Testis (tissue), 2 donors: ENCODE measurements around the gene MARCHF3.

Experiments
- POLR2A ChIP-seq: fragments of 450-650 bp; IDR thresholded peaks from one replicate; pipeline ENCODE4 v1.6.1; 2017; ENCODE audit warnings: antibody characterized with exemption, mild to moderate bottlenecking, moderate library complexity
- TF ChIP-seq, protein P1 (sequence below), 3 experiments: fragments of 450-650 bp in 2 of 3; fragments of 200-600 bp in 1 of 3; sonication (generic) in 1 of 3; IDR thresholded peaks; one replicate each; pipeline ENCODE4 v1.5.1; 2016 to 2019; ENCODE audit warnings: antibody characterized with exemption in 3 of 3, mild to moderate bottlenecking in 2 of 3, moderate library complexity in 1 of 3

DNA sequence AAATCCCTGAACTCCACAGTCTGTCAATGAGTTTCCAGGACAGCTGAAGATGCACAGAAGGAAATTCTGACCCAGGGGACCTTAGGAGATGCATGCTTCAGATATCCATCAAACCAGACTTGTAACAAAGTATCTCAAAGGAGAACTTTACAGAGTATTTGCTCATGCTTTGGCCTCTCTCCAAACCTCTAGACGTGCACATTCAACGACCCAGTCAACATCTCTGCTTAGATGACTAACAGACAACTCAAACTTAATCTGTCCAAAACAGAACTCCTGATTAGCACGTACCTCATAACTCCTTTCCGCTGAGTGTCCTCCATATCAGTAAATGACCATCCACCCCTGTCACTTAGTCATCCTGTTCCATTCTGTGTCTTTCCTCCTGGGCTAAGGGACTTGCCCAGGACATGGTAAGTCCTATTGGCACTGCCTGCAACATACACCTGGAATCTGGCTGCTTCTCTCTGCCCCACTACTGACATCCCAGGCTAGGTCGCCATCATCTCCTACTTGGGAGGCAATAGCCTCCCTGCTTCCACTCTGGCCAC lies 146.0 kb downstream of the MARCHF3 start:
- TF ChIP-seq, protein P1, sequence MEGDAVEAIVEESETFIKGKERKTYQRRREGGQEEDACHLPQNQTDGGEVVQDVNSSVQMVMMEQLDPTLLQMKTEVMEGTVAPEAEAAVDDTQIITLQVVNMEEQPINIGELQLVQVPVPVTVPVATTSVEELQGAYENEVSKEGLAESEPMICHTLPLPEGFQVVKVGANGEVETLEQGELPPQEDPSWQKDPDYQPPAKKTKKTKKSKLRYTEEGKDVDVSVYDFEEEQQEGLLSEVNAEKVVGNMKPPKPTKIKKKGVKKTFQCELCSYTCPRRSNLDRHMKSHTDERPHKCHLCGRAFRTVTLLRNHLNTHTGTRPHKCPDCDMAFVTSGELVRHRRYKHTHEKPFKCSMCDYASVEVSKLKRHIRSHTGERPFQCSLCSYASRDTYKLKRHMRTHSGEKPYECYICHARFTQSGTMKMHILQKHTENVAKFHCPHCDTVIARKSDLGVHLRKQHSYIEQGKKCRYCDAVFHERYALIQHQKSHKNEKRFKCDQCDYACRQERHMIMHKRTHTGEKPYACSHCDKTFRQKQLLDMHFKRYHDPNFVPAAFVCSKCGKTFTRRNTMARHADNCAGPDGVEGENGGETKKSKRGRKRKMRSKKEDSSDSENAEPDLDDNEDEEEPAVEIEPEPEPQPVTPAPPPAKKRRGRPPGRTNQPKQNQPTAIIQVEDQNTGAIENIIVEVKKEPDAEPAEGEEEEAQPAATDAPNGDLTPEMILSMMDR (IDR thresholded peaks at IDR 0.05) = no peak
- no peak for TF ChIP-seq POLR2A
